Measurements from ENCODE around the gene SAMD3.

DNA sequence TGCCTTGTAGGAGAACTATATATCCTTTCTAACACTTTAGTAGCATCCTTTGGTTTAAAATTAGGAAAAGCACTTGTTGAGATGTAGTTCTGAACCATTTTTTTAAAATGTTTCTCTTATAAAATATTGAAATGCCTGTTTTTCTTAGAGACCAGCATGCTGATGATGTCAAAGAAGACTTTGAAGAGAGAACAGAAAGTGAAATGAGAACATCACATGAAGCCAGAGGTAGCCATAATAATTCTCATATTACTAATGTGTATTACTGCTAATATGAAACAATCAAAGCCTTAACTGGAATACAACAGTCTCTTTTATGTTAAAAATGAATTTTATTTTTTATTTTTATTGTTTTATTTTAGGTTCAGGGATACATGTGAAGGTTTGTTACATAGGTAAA, 102.0 kb downstream of the SAMD3 start:
- TF ChIP-seq, protein P1, sequence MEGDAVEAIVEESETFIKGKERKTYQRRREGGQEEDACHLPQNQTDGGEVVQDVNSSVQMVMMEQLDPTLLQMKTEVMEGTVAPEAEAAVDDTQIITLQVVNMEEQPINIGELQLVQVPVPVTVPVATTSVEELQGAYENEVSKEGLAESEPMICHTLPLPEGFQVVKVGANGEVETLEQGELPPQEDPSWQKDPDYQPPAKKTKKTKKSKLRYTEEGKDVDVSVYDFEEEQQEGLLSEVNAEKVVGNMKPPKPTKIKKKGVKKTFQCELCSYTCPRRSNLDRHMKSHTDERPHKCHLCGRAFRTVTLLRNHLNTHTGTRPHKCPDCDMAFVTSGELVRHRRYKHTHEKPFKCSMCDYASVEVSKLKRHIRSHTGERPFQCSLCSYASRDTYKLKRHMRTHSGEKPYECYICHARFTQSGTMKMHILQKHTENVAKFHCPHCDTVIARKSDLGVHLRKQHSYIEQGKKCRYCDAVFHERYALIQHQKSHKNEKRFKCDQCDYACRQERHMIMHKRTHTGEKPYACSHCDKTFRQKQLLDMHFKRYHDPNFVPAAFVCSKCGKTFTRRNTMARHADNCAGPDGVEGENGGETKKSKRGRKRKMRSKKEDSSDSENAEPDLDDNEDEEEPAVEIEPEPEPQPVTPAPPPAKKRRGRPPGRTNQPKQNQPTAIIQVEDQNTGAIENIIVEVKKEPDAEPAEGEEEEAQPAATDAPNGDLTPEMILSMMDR (IDR thresholded peaks at IDR 0.05), result no peak
- TF ChIP-seq POLR2A (IDR thresholded peaks at IDR 0.05), result no peak

All from right lobe of liver (tissue), 4 donors.